ENCODE results near the gene C4orf50. TPM values are rescaled to one million over a fixed set of nuclear protein-coding genes. Genes with fewer than 3 reads are reported as not detected.

Gene C4orf50
- total and polyA plus RNA-seq, 2 of the 4 experiments (the other 2 are of a cell fraction), result not detected

DNA sequence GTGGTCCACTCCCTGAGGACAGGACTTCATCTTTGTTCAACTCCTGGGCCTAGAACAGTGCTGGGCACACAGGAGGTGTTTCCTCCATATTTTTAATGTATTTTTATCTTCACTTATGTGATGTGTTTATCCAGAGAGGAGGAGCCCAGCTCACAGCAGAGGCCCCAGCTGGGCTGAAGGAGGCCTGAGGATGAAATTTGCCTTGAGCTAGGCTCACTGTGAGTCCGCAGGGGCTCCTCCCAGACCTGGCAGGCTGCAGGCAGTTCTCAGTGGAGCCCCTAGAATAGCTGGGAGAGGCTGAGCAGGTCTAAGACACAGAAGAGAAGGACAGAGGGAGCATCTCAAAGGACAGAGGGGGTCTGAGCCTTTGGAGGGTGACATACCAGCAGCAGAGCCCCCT, 26.8 kb downstream of the C4orf50 start:
- Histone ChIP-seq H3K56ac (ENCODE audit: extremely low read depth, insufficient read depth, low read length) (no peak overlapping the region), H3K9ac (ENCODE audit: low read depth, low read length) (no peak overlapping the region), H3K4ac (ENCODE audit: low read depth, low read length) (no peak overlapping the region), H3K4me3 (ENCODE audit: insufficient read depth, low read depth, low read length) (no peak overlapping the region), H4K5ac (ENCODE audit: low read depth, low read length) (no peak overlapping the region), H3K27me3 (ENCODE audit: control insufficient read depth, insufficient read depth, low read length) (no peaks in the 10 kb centered on the region; the same call in none of the 2 replicates), H3K4me1 (ENCODE audit: control insufficient read depth, insufficient read depth, low read length) (no peaks in the 10 kb centered on the region), H3K9me3 (ENCODE audit: control insufficient read depth, insufficient read depth, low read length) (no peaks in the 10 kb centered on the region), H3K23ac (ENCODE audit: low read depth, low read length) (no peak overlapping the region), H3K27ac (ENCODE audit: insufficient read depth, low read length) (no peak overlapping the region), H4K91ac (ENCODE audit: insufficient read depth, low read depth, low read length) (no peak overlapping the region), H2BK120ac (ENCODE audit: low read depth, low read length) (no peak overlapping the region), H2BK5ac (ENCODE audit: low read depth, low read length, poor library complexity, severe bottlenecking) (no peak overlapping the region), H2AFZ (replicated peaks; ENCODE audit: low read length, poor library complexity) (no peak overlapping the region), H3K4me2 (ENCODE audit: low read depth, low read length) (no peak overlapping the region), H3K14ac (replicated peaks; ENCODE audit: low read depth, low read length) (no peak overlapping the region), H4K20me1 (ENCODE audit: insufficient read depth, low read length) (no peaks in the 10 kb centered on the region), H2AK9ac (replicated peaks; ENCODE audit: low read depth, low read length, poor library complexity) (no peak overlapping the region), H2BK15ac (ENCODE audit: low read depth, low read length) (no peak overlapping the region), H2BK20ac (ENCODE audit: low read depth, low read length) (no peak overlapping the region), H3K9me1 (ENCODE audit: insufficient read depth, low read length) (no peaks in the 10 kb centered on the region), H4K8ac (ENCODE audit: low read depth in 2 of 2, low read length in 2 of 2) (no peak overlapping the region), H3K79me1 (ENCODE audit: low read depth in 1 of 2, low read length in 2 of 2) (no peaks in the 10 kb centered on the region), H3K36me3 (ENCODE audit: control insufficient read depth, insufficient read depth, low read length) (no peaks in the 10 kb centered on the region), H2AK5ac (ENCODE audit: low read depth, low read length) (no peak overlapping the region), H3K18ac (ENCODE audit: low read depth, low read length) (no peak overlapping the region)
- CTCF ChIA-PET, result no interaction called here
- WGBS, 2 experiments (ENCODE audit: extremely low coverage in 2 of 2, insufficient read length in 1 of 2), result no CpG with 5 or more reads among the region's 1 CpG
- TF ChIP-seq RFX5 (IDR thresholded peaks at IDR 0.05; ENCODE audit: low read depth, low read length) (no peak), MAZ (IDR thresholded peaks at IDR 0.05; ENCODE audit: borderline replicate concordance, low read depth, low read length) (no peak), RAD21 (IDR thresholded peaks at IDR 0.05; ENCODE audit: low read length) (no peak), SMC3 (IDR thresholded peaks at IDR 0.05; ENCODE audit: low read depth, low read length) (no peak), CHD1 (IDR thresholded peaks at IDR 0.05; ENCODE audit: low read depth, low read length) (no peak), CEBPB (IDR thresholded peaks at IDR 0.05; ENCODE audit: low read depth, low read length) (no peak), BHLHE40 (IDR thresholded peaks at IDR 0.05; ENCODE audit: low read depth, low read length) (no peak), MXI1 (IDR thresholded peaks at IDR 0.05; ENCODE audit: borderline replicate concordance, low read depth, low read length) (no peak), MAFK (IDR thresholded peaks at IDR 0.05; ENCODE audit: low read depth, low read length) (no peak), FOS (IDR thresholded peaks at IDR 0.05; ENCODE audit: low read depth, low read length) (no peak), NFE2L2 (IDR thresholded peaks at IDR 0.05; ENCODE audit: low read depth, low read length) (no peak), RCOR1 (IDR thresholded peaks at IDR 0.05; ENCODE audit: insufficient replicate concordance, low read length) (no peak)
- TF ChIP-seq, protein P1, sequence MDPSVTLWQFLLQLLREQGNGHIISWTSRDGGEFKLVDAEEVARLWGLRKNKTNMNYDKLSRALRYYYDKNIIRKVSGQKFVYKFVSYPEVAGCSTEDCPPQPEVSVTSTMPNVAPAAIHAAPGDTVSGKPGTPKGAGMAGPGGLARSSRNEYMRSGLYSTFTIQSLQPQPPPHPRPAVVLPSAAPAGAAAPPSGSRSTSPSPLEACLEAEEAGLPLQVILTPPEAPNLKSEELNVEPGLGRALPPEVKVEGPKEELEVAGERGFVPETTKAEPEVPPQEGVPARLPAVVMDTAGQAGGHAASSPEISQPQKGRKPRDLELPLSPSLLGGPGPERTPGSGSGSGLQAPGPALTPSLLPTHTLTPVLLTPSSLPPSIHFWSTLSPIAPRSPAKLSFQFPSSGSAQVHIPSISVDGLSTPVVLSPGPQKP (IDR thresholded peaks at IDR 0.05; ENCODE audit: borderline replicate concordance, low read depth, low read length), result no peak
- TF ChIP-seq, protein P2, sequence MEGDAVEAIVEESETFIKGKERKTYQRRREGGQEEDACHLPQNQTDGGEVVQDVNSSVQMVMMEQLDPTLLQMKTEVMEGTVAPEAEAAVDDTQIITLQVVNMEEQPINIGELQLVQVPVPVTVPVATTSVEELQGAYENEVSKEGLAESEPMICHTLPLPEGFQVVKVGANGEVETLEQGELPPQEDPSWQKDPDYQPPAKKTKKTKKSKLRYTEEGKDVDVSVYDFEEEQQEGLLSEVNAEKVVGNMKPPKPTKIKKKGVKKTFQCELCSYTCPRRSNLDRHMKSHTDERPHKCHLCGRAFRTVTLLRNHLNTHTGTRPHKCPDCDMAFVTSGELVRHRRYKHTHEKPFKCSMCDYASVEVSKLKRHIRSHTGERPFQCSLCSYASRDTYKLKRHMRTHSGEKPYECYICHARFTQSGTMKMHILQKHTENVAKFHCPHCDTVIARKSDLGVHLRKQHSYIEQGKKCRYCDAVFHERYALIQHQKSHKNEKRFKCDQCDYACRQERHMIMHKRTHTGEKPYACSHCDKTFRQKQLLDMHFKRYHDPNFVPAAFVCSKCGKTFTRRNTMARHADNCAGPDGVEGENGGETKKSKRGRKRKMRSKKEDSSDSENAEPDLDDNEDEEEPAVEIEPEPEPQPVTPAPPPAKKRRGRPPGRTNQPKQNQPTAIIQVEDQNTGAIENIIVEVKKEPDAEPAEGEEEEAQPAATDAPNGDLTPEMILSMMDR (conservative IDR thresholded peaks at IDR 0.05; ENCODE audit: low read depth, low read length), result no peak
- TF ChIP-seq, protein P3, sequence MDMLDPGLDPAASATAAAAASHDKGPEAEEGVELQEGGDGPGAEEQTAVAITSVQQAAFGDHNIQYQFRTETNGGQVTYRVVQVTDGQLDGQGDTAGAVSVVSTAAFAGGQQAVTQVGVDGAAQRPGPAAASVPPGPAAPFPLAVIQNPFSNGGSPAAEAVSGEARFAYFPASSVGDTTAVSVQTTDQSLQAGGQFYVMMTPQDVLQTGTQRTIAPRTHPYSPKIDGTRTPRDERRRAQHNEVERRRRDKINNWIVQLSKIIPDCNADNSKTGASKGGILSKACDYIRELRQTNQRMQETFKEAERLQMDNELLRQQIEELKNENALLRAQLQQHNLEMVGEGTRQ (IDR thresholded peaks at IDR 0.05; ENCODE audit: low read depth, low read length), result no peak
- ATAC-seq (ENCODE audit: low read depth) (no peak), DNase-seq (no peak)
- dilution Hi-C loops (cut with HindIII; ENCODE audit: low sequenced_read_pairs, unreplicated experiment), result no loop called here
- intact Hi-C loops (cut with micrococcal nuclease), result no loop called here
- BruUV-seq (replicated peaks), result no TSS peak
- POLR2A ChIA-PET (ENCODE audit: unreplicated experiment), result no interaction called here
- in situ Hi-C loops (cut with MboI; ENCODE audit: low sequenced_read_pairs), result loop anchor here (10.0 kb wide), 1 partner anchor 333 kb away; no protein-coding TSS in a partner anchor

Measured in IMR-90 (cell line).